Adrenal gland (tissue), 12 donors: ENCODE data around the gene WFS1. TPM values are rescaled to one million over a fixed set of nuclear protein-coding genes. Genes with fewer than 3 reads are reported as not detected.

Experiments
- DNase-seq, 7 donors: peaks; one replicate each; pipeline ENCODE4 v3.0.0-alpha.2; 2019 to 2020
- H3K27ac ChIP-seq, 5 donors: fragments of 200-600 bp; sonication (generic) in 4 of 5; 1 replicate in 3 of 5; 2 replicates in 2 of 5; pipeline versions ENCODE4 v1.5.1 to v1.8.0; 2016 to 2020; ENCODE audit warnings: mild to moderate bottlenecking in 1 of 5
- H3K27me3 ChIP-seq: fragments of 200-600 bp; 2 replicates; pipeline ENCODE4 v1.8.0; 2021
- H3K36me3 ChIP-seq, 2 donors: fragments of 200-600 bp; replicated peaks in 1 of 2; 1 replicate in 1 of 2; 2 replicates in 1 of 2; pipeline versions ENCODE4 v1.5.1 to v1.8.0; 2018 to 2022
- H3K4me1 ChIP-seq, 2 donors: fragments of 200-600 bp; replicated peaks in 1 of 2; 1 replicate in 1 of 2; 2 replicates in 1 of 2; pipeline versions ENCODE4 v1.5.1 to v1.8.0; 2018 to 2021
- H3K4me3 ChIP-seq, 4 donors: fragments of 200-600 bp; sonication (generic) in 3 of 4; one replicate each; pipeline ENCODE4 v1.5.1; 2016 to 2018
- H3K9me3 ChIP-seq, 3 donors: fragments of 200-600 bp; sonication (generic) in 1 of 3; replicated peaks in 1 of 3; 1 replicate in 2 of 3; 2 replicates in 1 of 3; pipeline versions ENCODE4 v1.5.1 to v1.8.0; 2016 to 2021
- CTCF ChIP-seq, 6 experiments: fragments of 450-650 bp in 4 of 6; fragments of 200-600 bp in 2 of 6; sonication (generic) in 1 of 6; IDR thresholded peaks; 1 replicate in 5 of 6; 2 replicates in 1 of 6; pipeline versions ENCODE4 v1.5.1 to v1.8.0; 2016 to 2021; ENCODE audit warnings: antibody characterized with exemption in 6 of 6, mild to moderate bottlenecking in 2 of 6, moderate library complexity in 1 of 6
- POLR2A ChIP-seq, 2 donors: fragments of 450-650 bp; IDR thresholded peaks; one replicate each; pipeline ENCODE4 v1.6.1; 2017; ENCODE audit warnings: antibody characterized with exemption in 2 of 2, mild to moderate bottlenecking in 2 of 2, moderate library complexity in 1 of 2
- WGBS, 4 donors: extraction: QIAGEN DNeasy Blood & Tissue Kit in 2 of 4; methylation state at CpG; one replicate each; pipeline versions ENCODE4 v1.1.5 to v1.1.7; 2013 to 2017; 5-methylcytosine and 5-hydroxymethylcytosine counted together
- intact Hi-C, 2 donors: fragments of 100-400 bp; cut with DNase I; formaldehyde crosslinking; loops; one replicate each; pipeline versions ENCODE4 v1.14.1 to v1.15.0; 2022 to 2023
- polyA plus RNA-seq, 3 donors: library from polyadenylated mRNA; stranded (reverse); fragments of 200-250 nt in 2 of 3; fragments of 350-450 nt in 1 of 3; fragmentation: Illumina TruSeq in 1 of 3; extraction: RNeasy Lipid Tissue Mini Kit (QIAGEN cat#74804) in 1 of 3; gene quantifications; one replicate each; pipeline ENCODE4 v1.2.3, GENCODE V29; 2013 to 2014
- total RNA-seq, 9 donors: library from RNA; depleted of rRNA in 4 of 9; stranded (reverse); fragments of >200 nt in 4 of 9; fragments of 120-200 nt in 1 of 9; fragmentation: NEBNext Ultra II Directional in 1 of 9; extraction: Animal tissue kit (Norgen Biotek cat#: 25700) in 1 of 9; gene quantifications; one replicate each; pipeline versions ENCODE4 v1.1.0 to v1.2.4, GENCODE V29; 2013 to 2023
- donor health status: healthy with polysubstance abuse.
- donor health status: Bipolar disorder and iron deficiency.
- donor health status: DM: yes; HTN: yes; CAD: no.
- donor health status: DM: no; HTN: no; CAD: no.
- donor health status: DM: no; HTN: no; CAD: no.
- donor health status: DM: yes; HTN: yes; CAD: no.

WFS1 gene
- total and polyA plus RNA-seq, 12 donors: 20.8 to 64.4 (median 33.1) TPM

GRCh38 chr4:6351246-6352000, 81.8 kb downstream of the WFS1 start:
- H3K27ac ChIP-seq: no peak overlapping the region
- no peak overlapping the region for H3K4me3 ChIP-seq
- DNase-seq: no peak
- no peaks in the 10 kb centered on the region for H3K9me3 ChIP-seq
- no peaks in the 10 kb centered on the region for H3K36me3 ChIP-seq
- 89 to 91% (median 90%) methylated on average over 13 to 22 of the region's 22 CpGs for WGBS, 4 donors
- intact Hi-C loops: no loop called here
- no peak for TF ChIP-seq CTCF (IDR thresholded peaks at IDR 0.05)
- no peak for TF ChIP-seq POLR2A (IDR thresholded peaks at IDR 0.05)
- H3K27me3 ChIP-seq: peaks cover 10% of the 10 kb centered on the region
- H3K4me1 ChIP-seq: no peaks in the 10 kb centered on the region

- H3K27me3 ChIP-seq: peaks cover 10% of the 10 kb centered on the region
- H3K36me3 ChIP-seq: no peaks in the 10 kb centered on the region
- TF ChIP-seq CTCF (IDR thresholded peaks at IDR 0.05) (no peak), POLR2A (IDR thresholded peaks at IDR 0.05) (no peak)
- intact Hi-C loops: no loop called here
- DNase-seq: no peak
- H3K9me3 ChIP-seq: no peaks in the 10 kb centered on the region
- H3K4me1 ChIP-seq: no peaks in the 10 kb centered on the region
- 75 to 84% (median 77%) methylated on average over 9 to 13 of the region's 13 CpGs for WGBS, 4 donors
- H3K27ac ChIP-seq: no peak overlapping the region
- no peak overlapping the region for H3K4me3 ChIP-seq
Measured at GRCh38 chr4:6352031-6352692, 82.5 kb downstream of the WFS1 start.

Other genes starting within 250 kb of the WFS1 start
- gene JAKMIP1, start 69.3 kb upstream of the WFS1 start, total RNA-seq: 1 to 10 TPM in 3 of 9 donors, under 1 TPM in 4, not detected in 2; 0.14 to 4.6 (median 0.78) TPM
- 1 to 10 TPM; 1.6 to 5.3 (median 4.6) TPM for gene JAKMIP1, start 69.3 kb upstream of the WFS1 start, polyA plus RNA-seq
- gene PPP2R2C, start 202.8 kb downstream of the WFS1 start, total RNA-seq: 1 to 10 TPM in 3 of 9 donors, under 1 TPM in 3, not detected in 3; 0.17 to 7.2 (median 1.5) TPM
- 1 to 10 TPM in 2 of 3 donors, under 1 TPM in 1; 0.71 to 5.9 (median 4.7) TPM for gene PPP2R2C, start 202.8 kb downstream of the WFS1 start, polyA plus RNA-seq